Karpas-422 (cell line): ENCODE data around the gene THOC2. TPM values are rescaled to one million over a fixed set of nuclear protein-coding genes. Genes with fewer than 3 reads are reported as not detected.

Experiments used
- small RNA-seq: library from RNA; depleted of rRNA; stranded (forward); fragments of <200 nt; gene quantifications from one replicate; pipeline ENCODE3, GENCODE V24; 2014
- total RNA-seq: library from RNA; depleted of rRNA; stranded (reverse); fragments of >200 nt; shearing (Covaris generic); gene quantifications from 2 replicates; pipeline ENCODE4 v1.2.3, GENCODE V29; 2014; ENCODE audit warnings: low replicate concordance; rRNA removed

Gene THOC2
- total RNA-seq, 1 experiment from 2014 or later = 136 TPM

Small RNAs within 50 kb of the gene (small RNA-seq; reads per million reads assigned to genes)
- gene AL030996.1 (not detected), gene RNU7-69P (not detected)

Other genes starting within 250 kb of the THOC2 start
- 20.0 and 23.3 TPM in 2 replicates for gene XIAP, start 127.0 kb upstream of the THOC2 start, total RNA-seq
- 75.7 and 98.4 TPM in 2 replicates for gene STAG2, start 228.7 kb upstream of the THOC2 start, total RNA-seq